IgD-negative memory B cell (primary cell): Measurements from ENCODE around the gene RMDN3. TPM values are rescaled to one million over a fixed set of nuclear protein-coding genes. Genes with fewer than 3 reads are reported as not detected.

Experiments
- H3K27ac Mint-ChIP-seq, 3 donors: one replicate each; pipeline ENCODE4 v1.8.0; 2020 to 2022; ENCODE audit warnings: mild to moderate bottlenecking in 3 of 3, mixed read lengths in 3 of 3, moderate library complexity in 1 of 3
- H3K27me3 Mint-ChIP-seq: one replicate; pipeline ENCODE4 v1.8.0; 2021; ENCODE audit warnings: mixed read lengths
- H3K36me3 Mint-ChIP-seq: one replicate; pipeline ENCODE4 v1.8.0; 2020; ENCODE audit warnings: mild to moderate bottlenecking, mixed read lengths
- H3K4me1 Mint-ChIP-seq, 3 donors: one replicate each; pipeline ENCODE4 v1.8.0; 2020 to 2022; ENCODE audit warnings: mixed read lengths in 3 of 3, mild to moderate bottlenecking in 1 of 3
- H3K4me3 Mint-ChIP-seq, 4 donors: one replicate each; pipeline ENCODE4 v1.8.0; 2020 to 2022; ENCODE audit warnings: mild to moderate bottlenecking in 4 of 4, mixed read lengths in 4 of 4, moderate library complexity in 3 of 4
- H3K9me3 Mint-ChIP-seq, 3 donors: one replicate each; pipeline ENCODE4 v1.8.0; 2020 to 2021; ENCODE audit warnings: mixed read lengths in 3 of 3, mild to moderate bottlenecking in 1 of 3
- polyA plus RNA-seq: library from polyadenylated mRNA; unstranded; fragments of 300-500 nt; fragmentation: Illumina TruSeq; gene quantifications from one replicate; pipeline ENCODE4 v1.2.3, GENCODE V29; 2021

Gene RMDN3
- polyA plus RNA-seq, 1 donor from 2014 or later = 18.3 TPM

- Mint-ChIP-seq H3K4me3 (peak overlapping the region in 1 of 4 donors; percentile 49), H3K36me3 (peaks cover 1% of the 10 kb centered on the region), H3K4me1 (peaks cover 0 to 8% (median 4%) of the 10 kb centered on the region in 3 donors), H3K27ac (peak overlapping the region in 1 of 3 donors; percentile 31), H3K9me3 (no peaks in the 10 kb centered on the region), H3K27me3 (no peaks in the 10 kb centered on the region)
Measured at GRCh38 chr15:40747685-40748631, 7.1 kb downstream of the RMDN3 start.

DNA sequence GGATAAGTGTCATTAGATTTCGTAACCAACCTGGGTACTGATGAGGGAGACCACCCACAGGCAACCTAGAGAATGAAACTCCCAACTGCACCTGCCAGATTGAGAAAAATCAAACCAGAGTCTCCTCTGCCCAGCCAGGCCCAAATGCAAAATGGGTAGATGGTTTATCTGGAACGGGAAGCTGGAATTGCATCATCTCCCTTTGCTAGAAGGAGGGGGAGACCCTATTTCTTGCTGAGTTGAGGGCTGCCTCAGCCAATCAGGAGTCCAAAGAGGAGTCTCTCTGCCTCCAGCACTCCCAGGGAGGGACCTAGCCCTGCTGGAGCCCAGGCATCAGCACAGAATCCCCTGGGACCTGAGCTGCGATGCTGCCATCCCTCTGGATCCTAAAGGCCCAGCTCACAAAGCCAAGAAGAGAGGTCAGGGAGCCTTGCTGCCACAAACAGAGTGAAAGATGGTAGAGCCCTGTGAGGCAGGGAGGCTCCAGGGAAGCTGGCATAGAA lies 8.1 kb downstream of the RMDN3 start:
- Mint-ChIP-seq H3K36me3 (peaks cover 1% of the 10 kb centered on the region), H3K9me3 (no peaks in the 10 kb centered on the region), H3K27ac (no peak overlapping the region)

GRCh38 chr15:40744815-40745152 lies 10.3 kb downstream of the RMDN3 start:
- peaks cover 1% of the 10 kb centered on the region for H3K36me3 Mint-ChIP-seq
- no peaks in the 10 kb centered on the region for H3K9me3 Mint-ChIP-seq
- no peak overlapping the region for H3K4me3 Mint-ChIP-seq
- H3K4me1 Mint-ChIP-seq = peaks cover 0 to 1% (median 0%) of the 10 kb centered on the region in 3 donors
- no peaks in the 10 kb centered on the region for H3K27me3 Mint-ChIP-seq
- no peak overlapping the region for H3K27ac Mint-ChIP-seq

More for the DNA sequence above, 8.1 kb downstream of the RMDN3 start:
- no peaks in the 10 kb centered on the region for H3K27me3 Mint-ChIP-seq
- H3K4me1 Mint-ChIP-seq = peaks cover 0 to 1% (median 0%) of the 10 kb centered on the region in 3 donors
- no peak overlapping the region for H3K4me3 Mint-ChIP-seq

DNA sequence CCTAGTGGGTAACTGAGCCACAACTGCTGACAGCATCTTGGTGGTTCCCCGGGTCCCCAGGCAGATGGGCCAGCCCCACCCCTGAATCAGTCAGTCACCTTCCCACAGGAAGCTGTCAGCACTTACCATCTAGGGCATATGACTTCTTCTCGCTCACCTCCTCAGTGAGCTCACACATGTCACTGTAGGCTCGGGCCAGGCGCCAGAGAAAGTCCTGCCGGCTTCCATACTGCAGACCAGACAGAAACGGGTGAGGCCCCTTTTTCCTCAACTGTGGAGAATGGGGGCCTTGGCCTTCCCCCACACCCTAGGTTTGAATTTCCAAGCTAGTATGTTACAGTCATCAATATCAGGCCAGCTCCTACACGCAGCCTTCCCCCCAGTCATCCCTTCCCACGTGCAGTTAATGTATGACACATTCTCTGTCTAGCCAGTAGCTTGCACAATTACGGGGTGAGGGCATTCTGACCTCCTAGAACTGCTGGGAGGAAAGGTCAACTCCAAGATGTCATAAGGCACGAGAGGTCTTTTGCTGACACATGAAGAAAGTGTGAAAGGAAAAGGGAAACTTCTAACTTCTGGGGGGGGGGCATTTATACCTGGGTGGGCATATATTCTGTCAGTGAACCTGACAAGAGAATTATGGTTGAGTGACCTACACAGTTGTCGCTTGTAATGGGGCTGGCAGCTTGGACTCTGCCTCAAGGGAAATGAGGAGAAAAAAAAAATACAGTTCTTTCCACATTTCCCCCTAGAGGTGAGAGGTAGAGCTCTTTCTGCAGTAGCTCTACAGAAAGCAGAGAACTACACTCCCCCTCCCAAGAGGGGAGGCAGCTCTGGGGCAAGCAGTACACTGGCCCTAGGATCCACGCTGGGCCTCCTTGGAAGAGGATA lies 10.9 kb downstream of the RMDN3 start:
- H3K27me3 Mint-ChIP-seq = no peaks in the 10 kb centered on the region
- H3K9me3 Mint-ChIP-seq = no peaks in the 10 kb centered on the region
- H3K36me3 Mint-ChIP-seq = peaks cover 1% of the 10 kb centered on the region
- H3K27ac Mint-ChIP-seq = peak overlapping the region in 2 of 3 donors; percentile 51 to 91
- no peak overlapping the region for H3K4me3 Mint-ChIP-seq
- H3K4me1 Mint-ChIP-seq = peaks cover 0 to 1% (median 0%) of the 10 kb centered on the region in 3 donors

DNA sequence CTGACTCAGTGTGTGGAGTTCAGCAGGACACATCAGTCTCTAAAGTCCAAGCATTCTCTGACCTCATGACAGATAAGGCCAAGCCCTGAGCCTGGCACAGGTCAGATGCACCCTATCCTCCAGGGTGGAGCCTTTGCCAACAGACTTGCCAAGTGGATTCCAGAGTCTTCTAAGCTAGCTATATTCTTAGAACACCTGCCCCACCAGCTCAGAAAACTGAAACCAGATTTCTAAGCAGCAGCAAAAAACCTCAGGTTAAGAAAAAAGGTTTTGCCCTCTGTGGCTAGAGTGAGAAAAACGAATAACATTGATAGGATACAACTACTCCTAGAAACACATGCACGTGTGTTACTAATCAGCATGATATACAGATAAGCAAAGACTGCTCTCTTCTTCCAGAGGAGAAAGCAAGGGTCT lies 11.6 kb downstream of the RMDN3 start:
- Mint-ChIP-seq H3K4me3 (no peak overlapping the region), H3K9me3 (no peaks in the 10 kb centered on the region), H3K27ac (peak overlapping the region in 2 of 3 donors; percentile 51 to 91), H3K36me3 (peaks cover 6% of the 10 kb centered on the region), H3K27me3 (no peaks in the 10 kb centered on the region), H3K4me1 (peaks cover 0 to 1% (median 0%) of the 10 kb centered on the region in 3 donors)

GRCh38 chr15:40739854-40740253 lies 15.2 kb downstream of the RMDN3 start:
- H3K9me3 Mint-ChIP-seq = no peaks in the 10 kb centered on the region
- H3K27ac Mint-ChIP-seq = peak overlapping the region in 1 of 3 donors; percentile 33
- peaks cover 6% of the 10 kb centered on the region for H3K36me3 Mint-ChIP-seq
- no peaks in the 10 kb centered on the region for H3K27me3 Mint-ChIP-seq
- no peak overlapping the region for H3K4me3 Mint-ChIP-seq
- no peaks in the 10 kb centered on the region for H3K4me1 Mint-ChIP-seq

DNA sequence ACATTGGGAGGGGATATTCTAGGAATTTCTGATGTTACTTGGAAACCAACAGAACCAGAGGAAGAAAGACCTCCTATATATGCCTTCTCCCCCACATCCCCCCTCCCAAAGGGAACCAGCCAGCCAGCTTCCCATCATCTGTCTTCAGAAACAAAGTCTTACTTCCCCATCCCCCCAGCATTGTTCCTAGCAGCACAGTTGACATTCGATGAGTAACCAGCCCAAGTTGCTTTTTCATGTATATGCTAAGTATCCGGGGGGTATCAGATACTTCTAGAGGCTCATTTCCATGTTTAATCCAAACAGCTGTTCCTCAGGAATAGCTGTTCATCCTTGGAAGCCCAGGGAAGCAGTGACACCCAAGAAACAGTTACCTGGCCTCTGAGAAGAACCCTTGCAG lies 16.0 kb downstream of the RMDN3 start:
- no peaks in the 10 kb centered on the region for H3K4me1 Mint-ChIP-seq
- peak overlapping the region in 1 of 3 donors; percentile 31 for H3K27ac Mint-ChIP-seq
- no peaks in the 10 kb centered on the region for H3K9me3 Mint-ChIP-seq
- H3K4me3 Mint-ChIP-seq = no peak overlapping the region
- no peaks in the 10 kb centered on the region for H3K27me3 Mint-ChIP-seq
- peaks cover 6% of the 10 kb centered on the region for H3K36me3 Mint-ChIP-seq

DNA sequence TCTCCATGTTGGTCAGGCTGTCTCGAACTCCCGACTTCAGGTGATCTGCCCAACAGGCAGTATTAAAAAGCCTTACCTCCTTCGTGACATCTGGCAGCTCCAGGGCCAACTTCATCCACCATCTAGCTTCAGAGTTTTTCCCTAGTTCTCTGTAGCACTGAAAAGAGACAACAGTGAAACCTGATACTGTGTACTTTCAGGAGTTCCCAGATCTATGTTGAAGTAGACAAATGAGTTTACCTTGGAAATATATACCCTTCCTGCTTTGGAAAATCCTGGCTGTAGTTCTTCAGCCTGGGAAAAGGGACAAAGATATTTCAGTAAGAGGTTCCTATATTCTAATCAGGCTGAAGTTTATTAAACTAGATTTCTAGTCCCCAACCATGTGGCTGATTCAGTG lies 18.0 kb downstream of the RMDN3 start:
- no peaks in the 10 kb centered on the region for H3K4me1 Mint-ChIP-seq

GRCh38 chr15:40736575-40736974 lies 18.5 kb downstream of the RMDN3 start:
- Mint-ChIP-seq H3K27me3 (no peaks in the 10 kb centered on the region), H3K4me3 (no peak overlapping the region), H3K27ac (no peak overlapping the region), H3K4me1 (no peaks in the 10 kb centered on the region), H3K9me3 (no peaks in the 10 kb centered on the region), H3K36me3 (peaks cover 4% of the 10 kb centered on the region)

More for the DNA sequence above, 18.0 kb downstream of the RMDN3 start:
- Mint-ChIP-seq H3K36me3 (peaks cover 4% of the 10 kb centered on the region), H3K27me3 (no peaks in the 10 kb centered on the region), H3K4me3 (no peak overlapping the region), H3K27ac (peak overlapping the region in 1 of 3 donors; percentile 50), H3K9me3 (no peaks in the 10 kb centered on the region)

GRCh38 chr15:40731034-40731433 lies 24.0 kb downstream of the RMDN3 start:
- H3K27ac Mint-ChIP-seq = peak overlapping the region in 1 of 3 donors; percentile 4
- H3K9me3 Mint-ChIP-seq = no peaks in the 10 kb centered on the region
- H3K27me3 Mint-ChIP-seq = no peaks in the 10 kb centered on the region
- no peaks in the 10 kb centered on the region for H3K4me1 Mint-ChIP-seq
- no peak overlapping the region for H3K4me3 Mint-ChIP-seq
- peaks cover 3% of the 10 kb centered on the region for H3K36me3 Mint-ChIP-seq

DNA sequence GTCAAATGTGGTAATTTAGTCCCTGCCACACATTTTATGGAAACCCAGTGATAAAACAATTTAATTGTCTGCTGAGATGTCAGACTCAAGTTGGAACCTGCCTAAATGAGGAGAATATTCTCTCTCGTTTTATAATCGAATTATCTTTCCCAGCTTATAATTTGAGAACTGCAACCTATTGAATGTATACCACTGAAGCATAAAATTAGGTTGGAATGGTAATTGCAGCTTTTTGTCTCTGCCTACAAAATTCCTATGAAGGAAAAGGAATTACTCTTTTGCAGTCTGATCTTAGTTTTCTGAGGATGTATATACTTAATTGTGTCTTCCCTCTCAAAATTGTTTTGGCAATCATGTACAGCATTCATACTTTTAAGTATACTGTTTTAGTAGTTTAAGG lies 31.1 kb downstream of the RMDN3 start:
- H3K9me3 Mint-ChIP-seq = no peaks in the 10 kb centered on the region
- H3K4me1 Mint-ChIP-seq = no peaks in the 10 kb centered on the region
- no peak overlapping the region for H3K27ac Mint-ChIP-seq
- H3K36me3 Mint-ChIP-seq = peaks cover 3% of the 10 kb centered on the region
- H3K4me3 Mint-ChIP-seq = no peak overlapping the region
- H3K27me3 Mint-ChIP-seq = no peaks in the 10 kb centered on the region

DNA sequence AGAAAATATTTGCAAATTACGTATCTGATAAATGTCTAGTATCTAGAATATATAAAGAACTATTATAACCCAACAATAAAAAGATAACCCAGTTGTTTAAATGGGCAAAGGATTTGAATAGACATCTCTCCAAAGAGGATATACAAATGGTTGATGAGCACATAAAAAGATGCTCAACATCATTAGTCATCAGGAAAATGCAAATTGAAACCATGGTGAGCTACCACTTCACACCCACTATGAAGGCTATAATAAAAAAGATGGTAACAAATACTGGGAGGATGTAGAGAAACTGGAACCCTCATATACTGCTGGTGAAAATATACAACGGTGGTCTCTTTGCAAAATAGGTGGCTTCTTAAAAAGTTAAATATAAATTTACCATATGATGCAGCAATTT lies 32.1 kb downstream of the RMDN3 start:
- Mint-ChIP-seq H3K9me3 (no peaks in the 10 kb centered on the region), H3K36me3 (peaks cover 3% of the 10 kb centered on the region)

DNA sequence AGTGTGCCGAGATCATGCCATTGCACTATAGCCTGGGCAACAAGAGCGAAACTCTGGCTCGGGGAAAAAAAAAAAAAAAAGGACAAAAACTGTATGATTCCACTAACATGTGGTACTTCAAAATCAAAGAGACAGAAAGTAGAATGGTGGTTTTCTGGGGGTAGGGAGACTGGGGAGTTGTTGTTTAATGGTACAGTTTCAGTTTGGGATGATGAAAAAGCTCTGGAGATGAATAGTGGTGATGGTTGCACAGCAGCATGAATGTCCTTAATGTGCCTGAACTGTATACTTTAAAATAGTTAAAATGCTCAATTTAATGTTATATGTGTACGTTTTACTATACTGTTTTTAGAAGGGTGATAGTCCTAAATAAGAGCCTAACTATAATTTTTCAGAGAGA lies 32.7 kb downstream of the RMDN3 start:
- Mint-ChIP-seq H3K4me3 (no peak overlapping the region), H3K4me1 (no peaks in the 10 kb centered on the region), H3K27me3 (no peaks in the 10 kb centered on the region), H3K9me3 (no peaks in the 10 kb centered on the region), H3K27ac (no peak overlapping the region), H3K36me3 (peaks cover under 1% of the 10 kb centered on the region)

More for the DNA sequence above, 32.1 kb downstream of the RMDN3 start:
- H3K4me1 Mint-ChIP-seq = no peaks in the 10 kb centered on the region
- H3K4me3 Mint-ChIP-seq = no peak overlapping the region
- no peak overlapping the region for H3K27ac Mint-ChIP-seq
- H3K27me3 Mint-ChIP-seq = no peaks in the 10 kb centered on the region

- no peaks in the 10 kb centered on the region for H3K4me1 Mint-ChIP-seq
- no peaks in the 10 kb centered on the region for H3K9me3 Mint-ChIP-seq
- H3K4me3 Mint-ChIP-seq = no peak overlapping the region
- H3K27ac Mint-ChIP-seq = no peak overlapping the region
- H3K27me3 Mint-ChIP-seq = no peaks in the 10 kb centered on the region
- no peaks in the 10 kb centered on the region for H3K36me3 Mint-ChIP-seq
Measured at GRCh38 chr15:40721701-40722100, 33.4 kb downstream of the RMDN3 start.

- Mint-ChIP-seq H3K27ac (peak overlapping the region in 1 of 3 donors; percentile 50), H3K4me1 (no peaks in the 10 kb centered on the region), H3K4me3 (no peak overlapping the region), H3K27me3 (no peaks in the 10 kb centered on the region), H3K36me3 (peaks cover 3% of the 10 kb centered on the region), H3K9me3 (no peaks in the 10 kb centered on the region)
Measured at GRCh38 chr15:40716165-40716564, 38.9 kb downstream of the RMDN3 start.
